HUES6 (cell line): ENCODE measurements around the gene CKS1B.

Source experiments
- H3K27ac ChIP-seq: 2 replicates; pipeline ENCODE4 v1.7.0; 2013; ENCODE audit warnings: low read depth, mild to moderate bottlenecking, low read length, inconsistent platforms
- H3K27me3 ChIP-seq: 2 replicates; pipeline ENCODE4 v1.6.1; 2013; ENCODE audit warnings: low read length; ENCODE audit not compliant: control insufficient read depth, insufficient read depth
- H3K36me3 ChIP-seq: 2 replicates; pipeline ENCODE4 v1.6.1; 2013; ENCODE audit warnings: low read length; ENCODE audit not compliant: control insufficient read depth, insufficient read depth
- H3K4me1 ChIP-seq: 2 replicates; pipeline ENCODE4 v1.6.1; 2013; ENCODE audit warnings: low read length; ENCODE audit not compliant: control insufficient read depth, insufficient read depth
- H3K4me3 ChIP-seq: 2 replicates; pipeline ENCODE4 v1.5.1; 2013; ENCODE audit warnings: low read depth, low read length
- H3K9ac ChIP-seq: one replicate; pipeline ENCODE4 v1.6.1; 2013; ENCODE audit warnings: mild to moderate bottlenecking, low read length
- H3K9me3 ChIP-seq: 2 replicates; pipeline ENCODE4 v1.6.1; 2013; ENCODE audit warnings: low read depth, low read length; ENCODE audit not compliant: control insufficient read depth, insufficient read depth

CKS1B gene

GRCh38 chr1:155006601-155007101, 32.2 kb downstream of the CKS1B start:
- Histone ChIP-seq H3K27ac (no peak overlapping the region), H3K27me3 (no peaks in the 10 kb centered on the region), H3K36me3 (no peaks in the 10 kb centered on the region), H3K4me1 (peaks cover 34% of the 10 kb centered on the region), H3K9ac (no peak overlapping the region), H3K9me3 (no peaks in the 10 kb centered on the region), H3K4me3 (no peak overlapping the region)

GRCh38 chr1:155007251-155007828, 32.9 kb downstream of the CKS1B start:
- Histone ChIP-seq H3K4me1 (peaks cover 41% of the 10 kb centered on the region), H3K9ac (no peak overlapping the region), H3K4me3 (no peak overlapping the region), H3K27ac (no peak overlapping the region), H3K36me3 (no peaks in the 10 kb centered on the region), H3K9me3 (no peaks in the 10 kb centered on the region), H3K27me3 (no peaks in the 10 kb centered on the region)

- no peaks in the 10 kb centered on the region for H3K27me3 ChIP-seq
- no peaks in the 10 kb centered on the region for H3K36me3 ChIP-seq
- H3K9ac ChIP-seq = no peak overlapping the region
- H3K9me3 ChIP-seq = no peaks in the 10 kb centered on the region
- H3K27ac ChIP-seq = no peak overlapping the region
- H3K4me1 ChIP-seq = peaks cover 50% of the 10 kb centered on the region
- H3K4me3 ChIP-seq = peak overlapping the region; percentile 6; the same call in 1 of the 2 replicates
These were observed 33.8 kb downstream of the CKS1B start for GRCh38 chr1:155008015-155008941.

DNA sequence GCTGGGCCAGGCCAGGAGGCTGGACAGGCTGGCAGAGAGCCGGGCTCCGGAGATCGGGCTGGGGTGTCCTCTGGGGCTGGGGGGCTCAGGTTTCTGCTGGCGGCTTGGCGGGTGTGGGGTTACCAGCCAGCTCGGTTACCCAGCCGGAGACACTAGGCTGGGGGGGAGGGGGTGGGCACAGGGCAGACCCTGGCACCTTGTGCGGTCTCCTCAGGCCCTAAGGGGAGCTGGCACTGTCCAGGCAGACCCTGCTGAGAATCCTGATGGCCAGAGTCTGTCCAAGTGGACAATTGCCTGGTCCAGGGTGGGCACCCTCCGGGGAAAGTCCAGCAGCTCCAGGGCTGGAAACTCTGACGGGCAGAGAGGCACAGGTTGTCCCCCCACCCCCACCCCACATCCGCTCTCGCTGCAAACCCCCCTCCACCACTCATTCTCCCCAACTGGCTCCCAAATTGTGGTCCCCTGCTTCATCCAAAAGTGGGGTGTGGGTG, 34.8 kb downstream of the CKS1B start:
- Histone ChIP-seq H3K27me3 (no peaks in the 10 kb centered on the region), H3K4me1 (peaks cover 47% of the 10 kb centered on the region), H3K9me3 (no peaks in the 10 kb centered on the region), H3K36me3 (peaks cover 6% of the 10 kb centered on the region), H3K9ac (no peak overlapping the region), H3K27ac (no peak overlapping the region), H3K4me3 (no peak overlapping the region)

DNA sequence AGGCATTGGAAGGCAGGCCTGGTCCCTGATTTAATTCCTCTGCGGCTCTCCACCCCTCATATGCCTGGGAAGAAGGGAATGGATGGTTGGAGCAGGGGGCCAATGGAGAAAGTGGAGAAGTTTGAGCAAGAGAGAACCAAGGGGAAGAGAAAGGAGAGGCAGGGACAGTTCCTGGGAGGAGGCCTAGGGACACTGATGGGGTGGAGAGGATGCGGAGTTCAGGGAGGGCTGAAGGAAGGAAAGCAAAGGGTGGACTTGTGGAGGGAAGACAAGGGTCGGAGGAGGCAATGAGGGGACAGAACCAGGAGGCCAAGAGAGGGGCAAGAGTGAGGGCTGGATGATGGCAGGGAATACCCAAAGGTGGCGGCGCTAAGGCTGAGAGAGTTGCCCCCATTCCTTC, 35.3 kb downstream of the CKS1B start:
- Histone ChIP-seq H3K4me3 (no peak overlapping the region), H3K9me3 (no peaks in the 10 kb centered on the region), H3K4me1 (peaks cover 43% of the 10 kb centered on the region), H3K27me3 (no peaks in the 10 kb centered on the region), H3K27ac (no peak overlapping the region), H3K36me3 (peaks cover 11% of the 10 kb centered on the region), H3K9ac (no peak overlapping the region)

DNA sequence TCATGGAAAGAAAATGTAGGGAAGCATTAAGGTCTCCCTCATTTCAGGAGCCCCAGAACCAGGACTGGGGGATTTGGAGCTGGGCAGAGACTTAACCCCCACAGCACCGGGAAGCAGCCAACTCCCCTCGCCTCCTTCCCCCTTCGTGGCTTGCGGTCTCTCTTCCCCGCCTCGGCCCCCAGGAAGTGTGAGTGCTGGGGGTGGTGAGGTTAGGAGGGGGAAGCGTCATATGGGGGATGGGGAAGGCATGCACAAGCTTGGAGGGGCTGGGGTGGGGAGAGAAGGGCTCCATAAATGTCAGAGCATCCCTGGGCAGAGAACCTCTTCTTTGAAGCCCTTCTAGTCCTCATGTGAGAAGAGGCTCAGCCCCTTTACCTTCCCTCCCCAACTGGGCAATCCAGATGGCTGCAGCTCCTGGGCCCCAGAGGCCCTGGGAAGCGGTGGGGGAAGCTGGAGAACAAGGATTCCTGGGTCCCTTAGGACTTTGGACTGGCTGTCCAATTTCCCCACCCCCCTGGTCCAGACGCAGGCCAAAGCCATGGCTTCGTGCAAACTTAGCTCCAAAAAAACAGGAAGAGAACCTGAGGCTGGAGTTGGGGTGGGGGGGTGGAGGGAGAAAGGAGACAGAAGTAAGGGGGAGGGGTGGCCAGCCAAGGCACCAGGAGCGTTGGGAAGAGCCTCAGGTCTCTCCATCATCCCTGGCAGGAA, 35.9 kb downstream of the CKS1B start:
- H3K4me3 ChIP-seq = no peak overlapping the region
- H3K27ac ChIP-seq = no peak overlapping the region
- no peak overlapping the region for H3K9ac ChIP-seq
- peaks cover 39% of the 10 kb centered on the region for H3K4me1 ChIP-seq
- H3K36me3 ChIP-seq = peaks cover 17% of the 10 kb centered on the region
- H3K9me3 ChIP-seq = no peaks in the 10 kb centered on the region
- H3K27me3 ChIP-seq = no peaks in the 10 kb centered on the region

DNA sequence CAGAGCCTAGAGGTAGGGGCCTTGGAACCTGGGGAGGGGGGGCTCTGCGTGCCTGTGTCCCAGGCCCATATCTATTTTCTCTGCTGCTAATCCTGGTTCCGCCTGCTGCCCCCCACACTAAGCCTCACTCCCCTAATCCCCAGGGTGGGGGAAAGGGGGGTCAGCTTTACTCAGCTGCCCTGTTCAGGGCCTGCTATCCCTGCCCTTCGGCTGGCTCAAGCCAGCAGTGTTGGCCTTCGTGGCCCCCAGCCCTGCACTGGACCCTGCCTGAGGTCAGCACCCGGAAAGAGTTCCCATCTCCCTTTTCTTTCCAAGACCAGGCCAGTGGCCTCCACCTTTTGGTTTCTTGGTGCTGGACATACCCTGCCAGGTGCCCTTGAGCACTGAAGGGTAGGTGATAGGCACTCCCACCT, 36.5 kb downstream of the CKS1B start:
- Histone ChIP-seq H3K36me3 (peaks cover 22% of the 10 kb centered on the region), H3K4me1 (peaks cover 34% of the 10 kb centered on the region), H3K4me3 (no peak overlapping the region), H3K9ac (no peak overlapping the region), H3K9me3 (no peaks in the 10 kb centered on the region), H3K27ac (no peak overlapping the region), H3K27me3 (no peaks in the 10 kb centered on the region)

GRCh38 chr1:155011437-155012025, 37.0 kb downstream of the CKS1B start:
- Histone ChIP-seq H3K27me3 (no peaks in the 10 kb centered on the region), H3K4me3 (no peak overlapping the region), H3K9ac (no peak overlapping the region), H3K36me3 (peaks cover 27% of the 10 kb centered on the region), H3K27ac (no peak overlapping the region), H3K4me1 (peaks cover 35% of the 10 kb centered on the region), H3K9me3 (no peaks in the 10 kb centered on the region)

- Histone ChIP-seq H3K4me3 (peak overlapping the region; percentile 31), H3K27me3 (no peaks in the 10 kb centered on the region), H3K36me3 (peaks cover 27% of the 10 kb centered on the region), H3K4me1 (peaks cover 39% of the 10 kb centered on the region), H3K9me3 (no peaks in the 10 kb centered on the region), H3K27ac (no peak overlapping the region), H3K9ac (no peak overlapping the region)
These were observed 37.6 kb downstream of the CKS1B start for GRCh38 chr1:155012026-155012546.

DNA sequence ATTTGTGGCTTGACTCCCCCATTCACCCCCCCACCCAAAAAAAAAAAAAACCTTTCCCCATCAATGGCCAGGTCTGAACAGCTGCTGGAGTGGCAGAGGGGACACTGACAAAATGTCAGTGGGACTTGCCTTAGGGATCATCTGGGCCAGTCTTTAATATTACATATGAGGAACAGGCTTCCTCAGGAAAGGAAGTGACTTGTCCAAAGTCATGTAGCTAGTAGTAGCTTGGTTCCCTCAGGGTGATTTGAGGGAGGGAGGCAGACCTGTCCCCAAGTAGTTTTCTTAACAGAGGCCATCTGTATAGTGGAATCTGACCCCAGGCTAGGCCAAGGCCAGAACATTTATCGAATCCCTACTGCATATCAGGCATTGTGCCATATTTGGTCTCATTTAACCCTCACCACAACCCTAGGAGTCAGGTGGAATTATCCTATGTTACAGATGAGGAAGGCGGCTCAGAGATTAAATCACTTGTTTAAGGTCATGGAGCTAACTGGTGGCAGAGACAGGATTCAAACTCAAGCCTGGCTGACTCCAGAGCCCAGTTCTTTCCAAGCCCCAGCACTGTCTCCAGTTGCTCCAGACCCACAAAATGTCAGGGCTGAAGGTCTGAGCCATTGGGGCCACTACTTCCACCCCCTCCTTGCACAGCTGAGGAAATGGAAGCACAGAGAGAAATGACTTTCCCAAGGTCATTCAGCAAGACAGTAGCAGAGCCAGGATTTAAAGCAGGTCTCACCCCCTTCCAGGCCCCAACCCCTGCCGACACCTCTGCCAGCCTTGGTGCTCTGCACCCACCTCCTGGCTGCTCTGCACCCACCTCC, 38.5 kb downstream of the CKS1B start:
- Histone ChIP-seq H3K27ac (no peak overlapping the region), H3K4me3 (no peak overlapping the region), H3K36me3 (peaks cover 27% of the 10 kb centered on the region), H3K9ac (no peak overlapping the region), H3K9me3 (no peaks in the 10 kb centered on the region), H3K4me1 (peaks cover 42% of the 10 kb centered on the region), H3K27me3 (no peaks in the 10 kb centered on the region)
